GM12864 (cell line): Measurements from ENCODE around the gene PIK3R6.

Source experiments
- DNase-seq: peaks from one replicate; pipeline ENCODE4 v3.0.0-alpha.2; 2011; ENCODE audit warnings: low read depth
- H3K4me3 ChIP-seq: 2 replicates; pipeline ENCODE4 v1.5.1; 2011; ENCODE audit warnings: mild to moderate bottlenecking, low read depth, low read length, control low read depth
- CTCF ChIP-seq: IDR thresholded peaks from 2 replicates; pipeline ENCODE4 v1.5.1; 2011; ENCODE audit warnings: low read depth, mild to moderate bottlenecking, moderate library complexity, low read length, control low read depth, inconsistent platforms; ENCODE audit errors: missing control alignments

PIK3R6 gene

GRCh38 chr17:8785547-8786413 lies 81.7 kb downstream of the PIK3R6 start:
- DNase-seq = no peak
- TF ChIP-seq CTCF = peak; percentile 97
- no peak overlapping the region for H3K4me3 ChIP-seq

- no peak for DNase-seq
- H3K4me3 ChIP-seq = no peak overlapping the region
- TF ChIP-seq CTCF = no peak
Observed at GRCh38 chr17:8782176-8782575, 85.3 kb downstream of the PIK3R6 start.

- no peak for DNase-seq
- no peak for TF ChIP-seq CTCF
- H3K4me3 ChIP-seq = no peak overlapping the region
Observed at GRCh38 chr17:8781776-8782175, 85.7 kb downstream of the PIK3R6 start.

- H3K4me3 ChIP-seq = no peak overlapping the region
- no peak for DNase-seq
- TF ChIP-seq CTCF = no peak
Observed at GRCh38 chr17:8776881-8777280, 90.6 kb downstream of the PIK3R6 start.

GRCh38 chr17:8776248-8776647 lies 91.2 kb downstream of the PIK3R6 start:
- TF ChIP-seq CTCF = no peak
- no peak for DNase-seq

GRCh38 chr17:8766731-8767130 lies 100.7 kb downstream of the PIK3R6 start:
- TF ChIP-seq CTCF = no peak
- H3K4me3 ChIP-seq = no peak overlapping the region
- DNase-seq = no peak

More at GRCh38 chr17:8776248-8776647, 91.2 kb downstream of the PIK3R6 start:
- no peak overlapping the region for H3K4me3 ChIP-seq

GRCh38 chr17:8762012-8762411 lies 105.5 kb downstream of the PIK3R6 start:
- no peak for DNase-seq
- no peak overlapping the region for H3K4me3 ChIP-seq
- no peak for TF ChIP-seq CTCF
